ENCODE measurements around the gene SLC5A1.

The SLC5A1 gene

GRCh38 chr22:32031466-32031865, 11.6 kb upstream of the SLC5A1 start:
- TF ChIP-seq, protein P1, sequence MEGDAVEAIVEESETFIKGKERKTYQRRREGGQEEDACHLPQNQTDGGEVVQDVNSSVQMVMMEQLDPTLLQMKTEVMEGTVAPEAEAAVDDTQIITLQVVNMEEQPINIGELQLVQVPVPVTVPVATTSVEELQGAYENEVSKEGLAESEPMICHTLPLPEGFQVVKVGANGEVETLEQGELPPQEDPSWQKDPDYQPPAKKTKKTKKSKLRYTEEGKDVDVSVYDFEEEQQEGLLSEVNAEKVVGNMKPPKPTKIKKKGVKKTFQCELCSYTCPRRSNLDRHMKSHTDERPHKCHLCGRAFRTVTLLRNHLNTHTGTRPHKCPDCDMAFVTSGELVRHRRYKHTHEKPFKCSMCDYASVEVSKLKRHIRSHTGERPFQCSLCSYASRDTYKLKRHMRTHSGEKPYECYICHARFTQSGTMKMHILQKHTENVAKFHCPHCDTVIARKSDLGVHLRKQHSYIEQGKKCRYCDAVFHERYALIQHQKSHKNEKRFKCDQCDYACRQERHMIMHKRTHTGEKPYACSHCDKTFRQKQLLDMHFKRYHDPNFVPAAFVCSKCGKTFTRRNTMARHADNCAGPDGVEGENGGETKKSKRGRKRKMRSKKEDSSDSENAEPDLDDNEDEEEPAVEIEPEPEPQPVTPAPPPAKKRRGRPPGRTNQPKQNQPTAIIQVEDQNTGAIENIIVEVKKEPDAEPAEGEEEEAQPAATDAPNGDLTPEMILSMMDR (IDR thresholded peaks at IDR 0.05; ENCODE audit: low read depth, low read length): no peak
- no peak for DNase-seq (ENCODE audit: extremely low read depth, low read depth)

DNA sequence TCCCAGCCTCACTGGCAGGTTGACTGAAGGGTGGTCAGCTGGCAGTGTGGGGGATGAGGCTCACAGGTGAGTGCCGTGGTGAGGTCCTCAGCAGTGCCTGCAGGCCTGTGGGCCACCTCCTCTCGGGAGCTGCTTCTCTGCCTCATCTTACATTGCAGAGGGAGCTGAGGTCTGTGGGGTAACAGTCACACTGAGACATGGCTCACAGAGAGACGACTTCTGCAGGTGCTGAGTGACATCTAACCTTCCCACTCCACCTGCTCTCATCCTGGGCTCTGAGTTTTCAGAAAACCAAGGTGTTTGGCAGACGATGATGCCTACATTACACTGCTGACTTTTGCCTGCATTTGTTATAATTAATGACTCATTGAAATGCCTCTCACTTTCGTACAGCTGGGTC, 8.8 kb upstream of the SLC5A1 start:
- TF ChIP-seq, protein P1 (IDR thresholded peaks at IDR 0.05; ENCODE audit: low read depth, low read length): no peak
- no peak for DNase-seq (ENCODE audit: extremely low read depth, low read depth)

GRCh38 chr22:32037236-32037635, 5.8 kb upstream of the SLC5A1 start:
- TF ChIP-seq, protein P1 (IDR thresholded peaks at IDR 0.05; ENCODE audit: low read depth, low read length): no peak
- no peak for DNase-seq (ENCODE audit: extremely low read depth, low read depth)

DNA sequence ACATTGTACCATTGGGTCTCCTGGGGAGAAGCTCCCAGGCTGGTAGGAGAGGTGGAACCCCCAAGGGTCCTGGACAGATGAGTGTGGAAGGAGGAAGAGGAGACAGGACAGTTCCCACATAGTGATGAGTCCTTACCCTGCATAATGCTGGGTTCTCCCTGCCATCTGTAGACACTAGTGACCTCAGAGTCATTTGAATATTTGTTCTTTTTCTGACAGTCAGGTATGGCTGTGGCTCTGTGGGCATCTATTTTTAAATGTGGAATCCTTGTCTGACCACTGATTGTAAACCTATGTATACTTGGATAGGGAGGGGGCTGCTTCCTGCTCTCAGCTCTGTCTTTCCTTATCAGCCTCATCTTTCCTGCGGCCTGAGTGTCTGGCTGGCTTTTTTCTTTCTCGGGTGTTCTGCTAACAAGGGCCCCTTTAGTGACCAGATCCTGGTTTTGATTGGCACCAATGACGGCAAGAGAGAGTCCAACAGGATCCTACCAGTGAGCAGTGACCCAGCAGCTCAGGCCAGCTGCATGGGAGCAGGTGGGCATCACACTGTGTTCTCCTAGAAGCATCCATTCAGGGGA, 2.6 kb upstream of the SLC5A1 start:
- TF ChIP-seq, protein P1 (IDR thresholded peaks at IDR 0.05; ENCODE audit: low read depth, low read length): no peak
- DNase-seq (ENCODE audit: extremely low read depth, low read depth): no peak

DNA sequence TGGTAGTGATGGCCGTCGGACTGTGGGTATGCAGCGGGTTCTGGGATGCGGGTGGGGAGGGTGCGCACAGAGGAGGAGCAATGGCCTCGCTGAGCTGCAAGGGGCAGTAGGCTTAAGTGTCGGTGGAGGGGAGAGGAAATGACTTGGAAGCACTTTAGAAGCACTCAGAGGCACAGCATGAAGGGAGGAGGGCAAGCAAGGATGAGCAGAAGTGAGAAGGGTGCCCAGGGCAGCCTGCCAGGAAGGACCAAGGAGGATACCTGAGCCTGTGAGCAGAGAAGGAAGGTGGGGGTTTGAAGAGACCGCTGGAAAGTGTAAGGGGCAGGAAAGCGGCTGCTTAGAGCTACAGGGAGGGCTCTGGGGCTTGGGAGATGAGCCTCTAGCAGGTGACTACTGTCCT, 330 bp downstream of the SLC5A1 start:
- DNase-seq (ENCODE audit: extremely low read depth, low read depth): no peak
- TF ChIP-seq, protein P1 (IDR thresholded peaks at IDR 0.05; ENCODE audit: low read depth, low read length): no peak

DNA sequence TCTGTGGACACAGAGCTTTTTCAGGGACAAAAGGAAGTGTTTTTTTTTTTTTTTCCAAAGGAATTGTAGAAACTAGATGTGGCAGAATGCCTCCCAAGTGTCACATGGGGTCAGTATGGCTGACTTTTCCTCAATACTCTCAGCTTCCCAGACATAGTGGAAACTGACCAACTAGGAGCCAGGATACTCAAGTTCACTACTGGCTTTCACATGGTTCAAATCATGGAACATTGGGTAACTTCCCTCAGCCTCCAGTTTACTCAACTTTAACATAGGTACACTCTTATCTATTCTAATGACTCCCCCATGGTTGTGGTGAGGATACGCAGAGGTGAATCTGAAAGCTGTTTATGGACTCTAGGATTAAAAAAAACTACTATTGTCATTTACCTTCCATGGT, 1.4 kb downstream of the SLC5A1 start:
- TF ChIP-seq, protein P1 (IDR thresholded peaks at IDR 0.05; ENCODE audit: low read depth, low read length): no peak
- no peak for DNase-seq (ENCODE audit: extremely low read depth, low read depth)

DNA sequence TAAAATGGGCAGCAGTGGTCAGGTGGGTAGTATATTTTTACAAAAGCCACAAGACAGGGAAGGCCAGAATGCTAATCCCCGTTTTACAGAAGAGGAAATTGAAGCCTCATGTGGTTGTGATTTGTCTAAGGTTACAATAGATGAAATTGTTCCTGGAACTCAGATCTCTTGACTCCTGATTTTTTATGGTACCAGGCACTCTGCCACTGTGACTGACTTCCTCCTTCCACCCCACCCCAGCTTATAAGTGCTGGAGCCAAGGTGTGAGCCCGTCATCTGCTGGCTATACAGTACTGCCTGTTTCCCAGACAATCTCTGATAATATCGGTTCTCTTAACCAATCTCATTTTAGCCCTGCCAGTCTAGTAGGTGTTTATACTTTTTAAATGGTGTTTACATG, 1.9 kb downstream of the SLC5A1 start:
- no peak for DNase-seq (ENCODE audit: extremely low read depth, low read depth)
- TF ChIP-seq, protein P1 (IDR thresholded peaks at IDR 0.05; ENCODE audit: low read depth, low read length): no peak
